Measurements from ENCODE around the gene ACTRT1. TPM values are rescaled to one million over a fixed set of nuclear protein-coding genes. Genes with fewer than 3 reads are reported as not detected.

The ACTRT1 gene
- total and polyA plus RNA-seq, 10 of the 15 experiments (the other 5 are each of a cell fraction or from before 2014, with no cell fraction given): not detected

- TF ChIP-seq SKIL (IDR thresholded peaks at IDR 0.05; ENCODE audit: low read depth, poor library complexity, severe bottlenecking) (no peak), MLLT1 (IDR thresholded peaks at IDR 0.05) (no peak)
Observed at GRCh38 chrX:128020701-128021100, 31.5 kb downstream of the ACTRT1 start (continued).

- ChIA-PET RAD21 (ENCODE audit: unreplicated experiment) (no interaction called here), SMC1A (ENCODE audit: uncharacterized antibody, unreplicated experiment) (no interaction called here), CTCF (no interaction called here), POLR2A (no interaction called here)
- H4K20me1 ChIP-seq (ENCODE audit: control insufficient read depth, insufficient read depth): no peaks in the 10 kb centered on the region
- H3K4me1 ChIP-seq (ENCODE audit: control insufficient read depth, insufficient read depth, low read length): no peaks in the 10 kb centered on the region
- in situ Hi-C loops (cut with MboI) (no loop called here), intact Hi-C loops (cut with micrococcal nuclease; ENCODE audit: unreplicated experiment) (no loop called here)
- TF ChIP-seq GATAD2B (conservative IDR thresholded peaks at IDR 0.05; ENCODE audit: low read depth) (no peak), USF1 (IDR thresholded peaks at IDR 0.05; ENCODE audit: borderline replicate concordance, extremely low read length, insufficient read depth, low read depth, low read length) (no peak), RBBP5 (conservative IDR thresholded peaks at IDR 0.05) (no peak), POLR2AphosphoS2 (IDR thresholded peaks at IDR 0.05; ENCODE audit: low read depth, low read length) (no peak)
- no peaks in the 10 kb centered on the region for H3K36me3 ChIP-seq (ENCODE audit: control insufficient read depth in 2 of 2, insufficient read depth in 2 of 2, low read length in 1 of 2)
- BruUV-seq (replicated peaks): no TSS peak
- H3K9ac ChIP-seq (ENCODE audit: control insufficient read depth, insufficient read depth, low read length): no peak overlapping the region
- FAIRE-seq (no peak), DNase-seq (ENCODE audit: low read depth, low spot score) (no peak), ATAC-seq (no peak)
- H3K27me3 ChIP-seq (replicated peaks in 1 of 2; ENCODE audit: control insufficient read depth in 2 of 2, insufficient read depth in 2 of 2, low read length in 1 of 2): no peaks in the 10 kb centered on the region
- no peaks in the 10 kb centered on the region for H3K9me3 ChIP-seq (replicated peaks; ENCODE audit: control insufficient read depth, insufficient read depth, low read length)
- no peaks in the 10 kb centered on the region for H3K79me2 ChIP-seq (ENCODE audit: control insufficient read depth, insufficient read depth, low read length)
- 3% methylated on average over 2 of the region's 2 CpGs for WGBS (ENCODE audit: insufficient coverage, insufficient replicate concordance, low lambda C conversion rate, missing lambda C conversion rate)
- no peak overlapping the region for H2AFZ ChIP-seq (ENCODE audit: control insufficient read depth, low read depth, low read length)
- H3K4me3 ChIP-seq: no peak overlapping the region
- no peak overlapping the region for H3K27ac ChIP-seq (ENCODE audit: control insufficient read depth, insufficient read depth)
- H3K4me2 ChIP-seq (ENCODE audit: control insufficient read depth, insufficient read depth): no peak overlapping the region
Observed at GRCh38 chrX:128019218-128019617, 33.0 kb downstream of the ACTRT1 start.

All from GM12878 (cell line).